Measurements from ENCODE around the gene SWSAP1. TPM values are rescaled to one million over a fixed set of nuclear protein-coding genes. Genes with fewer than 3 reads are reported as not detected.
"Not testable (repeated sequence)": the region's sequence is repeated elsewhere in the genome, so short reads cannot be mapped to it uniquely, and the experiment has no call there.

Gene SWSAP1
- total RNA-seq, 1 donor from 2014 or later: 3.5 TPM

DNA sequence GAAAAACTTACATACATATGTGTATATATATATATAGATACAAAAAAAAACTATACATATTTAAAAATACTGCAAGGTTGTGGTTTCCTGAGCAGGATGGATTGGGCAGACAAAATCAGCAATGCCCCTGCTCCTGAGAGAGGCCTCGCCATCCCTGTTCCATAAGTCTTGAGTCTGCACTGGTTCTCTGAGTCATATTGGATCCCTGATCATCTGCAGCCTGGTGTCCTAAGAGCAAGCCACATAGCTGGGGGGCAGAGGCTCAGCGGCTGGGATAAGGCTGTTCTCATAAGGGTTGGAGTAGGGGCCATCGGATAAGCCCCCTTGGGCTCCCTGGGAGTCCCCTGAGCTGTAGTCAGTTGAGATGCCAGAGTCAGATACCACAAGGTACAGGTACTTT, 3.3 kb downstream of the SWSAP1 start:
- H3K4me3 Mint-ChIP-seq: no peak overlapping the region
- DNase-seq (ENCODE audit: low read depth, low spot score): no peak
- no peaks in the 10 kb centered on the region for H3K36me3 Mint-ChIP-seq (ENCODE audit: low read depth)
- H3K9me3 Mint-ChIP-seq: no peaks in the 10 kb centered on the region
- peaks cover 18% of the 10 kb centered on the region for H3K27me3 Mint-ChIP-seq (ENCODE audit: low read depth)
- no peak overlapping the region for H3K27ac Mint-ChIP-seq (ENCODE audit: unreplicated experiment)
- TF ChIP-seq, protein P1, sequence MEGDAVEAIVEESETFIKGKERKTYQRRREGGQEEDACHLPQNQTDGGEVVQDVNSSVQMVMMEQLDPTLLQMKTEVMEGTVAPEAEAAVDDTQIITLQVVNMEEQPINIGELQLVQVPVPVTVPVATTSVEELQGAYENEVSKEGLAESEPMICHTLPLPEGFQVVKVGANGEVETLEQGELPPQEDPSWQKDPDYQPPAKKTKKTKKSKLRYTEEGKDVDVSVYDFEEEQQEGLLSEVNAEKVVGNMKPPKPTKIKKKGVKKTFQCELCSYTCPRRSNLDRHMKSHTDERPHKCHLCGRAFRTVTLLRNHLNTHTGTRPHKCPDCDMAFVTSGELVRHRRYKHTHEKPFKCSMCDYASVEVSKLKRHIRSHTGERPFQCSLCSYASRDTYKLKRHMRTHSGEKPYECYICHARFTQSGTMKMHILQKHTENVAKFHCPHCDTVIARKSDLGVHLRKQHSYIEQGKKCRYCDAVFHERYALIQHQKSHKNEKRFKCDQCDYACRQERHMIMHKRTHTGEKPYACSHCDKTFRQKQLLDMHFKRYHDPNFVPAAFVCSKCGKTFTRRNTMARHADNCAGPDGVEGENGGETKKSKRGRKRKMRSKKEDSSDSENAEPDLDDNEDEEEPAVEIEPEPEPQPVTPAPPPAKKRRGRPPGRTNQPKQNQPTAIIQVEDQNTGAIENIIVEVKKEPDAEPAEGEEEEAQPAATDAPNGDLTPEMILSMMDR (conservative IDR thresholded peaks at IDR 0.05): no peak
- peaks cover 36% of the 10 kb centered on the region for H3K4me1 Mint-ChIP-seq

DNA sequence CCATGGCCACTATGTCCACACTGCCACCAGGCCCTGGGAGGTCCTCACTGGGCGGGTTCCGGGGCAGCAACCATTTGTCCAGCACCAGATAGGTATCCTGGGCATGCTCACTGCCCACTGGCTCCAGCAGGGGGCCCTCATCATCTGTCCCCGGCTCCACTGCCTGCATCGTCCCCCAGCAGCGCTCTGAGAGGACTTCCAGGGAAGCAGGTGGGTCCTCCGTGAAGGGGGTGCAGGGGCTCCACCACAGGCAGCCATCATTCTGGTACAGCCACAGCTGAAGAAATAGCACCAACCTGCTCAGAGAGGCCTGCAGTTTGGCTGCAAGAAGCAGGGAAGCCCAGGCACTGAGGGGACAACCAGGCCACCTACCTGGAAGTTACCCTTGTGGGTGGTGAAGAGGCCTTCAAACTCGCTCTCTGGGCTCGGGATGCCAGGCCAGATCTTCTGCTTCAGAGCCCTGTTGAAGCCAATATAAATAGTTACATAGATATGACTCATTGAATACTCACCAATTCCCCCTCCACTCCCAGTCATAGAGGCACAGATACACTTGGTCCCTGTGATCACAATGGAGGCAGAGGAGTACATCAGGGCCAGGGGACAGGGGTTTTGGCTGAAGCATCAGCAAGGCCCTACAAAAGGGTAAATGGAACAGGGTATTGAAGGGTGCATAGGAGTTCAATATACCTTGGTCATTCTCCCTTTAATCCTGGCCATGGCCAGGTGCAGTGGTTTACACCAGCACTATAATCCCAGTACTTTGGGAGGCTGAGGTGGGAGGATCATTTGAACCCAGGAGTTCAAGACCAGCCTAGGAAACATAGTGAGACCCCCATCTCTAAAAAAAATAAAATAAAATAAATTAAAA, 4.1 kb downstream of the SWSAP1 start:
- Mint-ChIP-seq H3K9me3 (no peaks in the 10 kb centered on the region), H3K27ac (ENCODE audit: unreplicated experiment) (no peak overlapping the region), H3K27me3 (ENCODE audit: low read depth) (peaks cover 26% of the 10 kb centered on the region), H3K4me3 (peak overlapping the region; percentile 72), H3K4me1 (peaks cover 37% of the 10 kb centered on the region), H3K36me3 (ENCODE audit: low read depth) (no peaks in the 10 kb centered on the region)
- peak; percentile 74 for DNase-seq (ENCODE audit: low read depth, low spot score)
- TF ChIP-seq, protein P1 (conservative IDR thresholded peaks at IDR 0.05): peak; percentile 70

DNA sequence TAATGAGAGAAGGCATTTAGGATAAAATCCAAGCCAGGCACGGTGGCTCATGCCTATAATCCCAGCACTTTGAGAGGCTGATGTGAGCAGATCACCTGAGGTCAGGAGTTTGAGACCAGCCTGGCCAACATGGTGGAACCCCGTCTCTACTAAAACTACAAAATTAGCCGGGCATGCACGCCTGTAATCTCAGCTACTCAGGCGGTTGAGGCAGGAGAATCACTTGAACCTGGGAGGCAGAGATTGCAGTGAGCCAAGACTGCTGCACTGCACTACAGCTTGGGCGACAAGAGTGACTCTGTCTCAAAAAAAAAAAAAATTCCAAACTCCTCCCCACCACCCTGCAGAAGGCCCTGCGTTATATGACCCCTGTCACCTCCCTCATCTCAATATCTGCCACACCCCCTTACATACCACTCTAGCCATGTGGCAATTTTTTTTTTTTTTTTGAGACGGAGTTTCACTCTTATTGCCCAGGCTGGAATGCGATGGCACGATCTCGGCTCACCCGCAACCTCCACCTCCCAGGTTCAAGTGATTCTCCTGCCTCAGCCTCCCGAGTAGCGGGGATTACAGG, 4.9 kb downstream of the SWSAP1 start:
- Mint-ChIP-seq H3K4me1 (peaks cover 38% of the 10 kb centered on the region), H3K27me3 (ENCODE audit: low read depth) (peaks cover 33% of the 10 kb centered on the region)
- not testable (repeated sequence) for H3K4me3 Mint-ChIP-seq; H3K27ac Mint-ChIP-seq (ENCODE audit: unreplicated experiment); H3K36me3 Mint-ChIP-seq (ENCODE audit: low read depth); H3K9me3 Mint-ChIP-seq; DNase-seq (ENCODE audit: low read depth, low spot score)

DNA sequence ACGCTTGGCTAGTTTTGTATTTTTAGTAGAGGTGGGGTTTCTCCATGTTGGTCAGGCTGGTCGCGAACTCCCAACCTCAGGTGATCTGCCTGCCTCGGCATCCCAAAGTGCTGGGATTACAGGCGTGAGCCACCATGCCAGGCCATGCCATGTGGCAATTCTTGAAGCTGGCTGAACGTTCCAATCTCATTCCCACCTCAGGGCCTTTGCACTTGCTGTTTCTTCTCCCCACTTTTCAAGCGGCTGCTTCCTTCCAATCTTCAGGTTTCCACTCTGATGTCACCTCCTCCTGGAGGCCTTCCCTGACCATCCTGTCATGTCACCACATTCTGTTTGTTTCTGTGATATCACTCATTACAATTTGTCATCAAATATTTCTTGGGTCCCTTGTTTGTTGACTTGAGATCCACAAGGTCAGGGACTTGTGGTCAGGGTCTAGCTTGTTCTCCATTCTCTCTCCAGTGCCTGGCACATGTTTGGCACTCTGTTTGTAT, 5.4 kb downstream of the SWSAP1 start:
- Mint-ChIP-seq H3K4me1 (peaks cover 43% of the 10 kb centered on the region), H3K27ac (ENCODE audit: unreplicated experiment) (no peak overlapping the region), H3K27me3 (ENCODE audit: low read depth) (peaks cover 38% of the 10 kb centered on the region), H3K4me3 (peak overlapping the region; percentile 99), H3K9me3 (no peaks in the 10 kb centered on the region), H3K36me3 (ENCODE audit: low read depth) (no peaks in the 10 kb centered on the region)
- TF ChIP-seq, protein P1 (conservative IDR thresholded peaks at IDR 0.05): no peak
- DNase-seq (ENCODE audit: low read depth, low spot score): no peak

DNA sequence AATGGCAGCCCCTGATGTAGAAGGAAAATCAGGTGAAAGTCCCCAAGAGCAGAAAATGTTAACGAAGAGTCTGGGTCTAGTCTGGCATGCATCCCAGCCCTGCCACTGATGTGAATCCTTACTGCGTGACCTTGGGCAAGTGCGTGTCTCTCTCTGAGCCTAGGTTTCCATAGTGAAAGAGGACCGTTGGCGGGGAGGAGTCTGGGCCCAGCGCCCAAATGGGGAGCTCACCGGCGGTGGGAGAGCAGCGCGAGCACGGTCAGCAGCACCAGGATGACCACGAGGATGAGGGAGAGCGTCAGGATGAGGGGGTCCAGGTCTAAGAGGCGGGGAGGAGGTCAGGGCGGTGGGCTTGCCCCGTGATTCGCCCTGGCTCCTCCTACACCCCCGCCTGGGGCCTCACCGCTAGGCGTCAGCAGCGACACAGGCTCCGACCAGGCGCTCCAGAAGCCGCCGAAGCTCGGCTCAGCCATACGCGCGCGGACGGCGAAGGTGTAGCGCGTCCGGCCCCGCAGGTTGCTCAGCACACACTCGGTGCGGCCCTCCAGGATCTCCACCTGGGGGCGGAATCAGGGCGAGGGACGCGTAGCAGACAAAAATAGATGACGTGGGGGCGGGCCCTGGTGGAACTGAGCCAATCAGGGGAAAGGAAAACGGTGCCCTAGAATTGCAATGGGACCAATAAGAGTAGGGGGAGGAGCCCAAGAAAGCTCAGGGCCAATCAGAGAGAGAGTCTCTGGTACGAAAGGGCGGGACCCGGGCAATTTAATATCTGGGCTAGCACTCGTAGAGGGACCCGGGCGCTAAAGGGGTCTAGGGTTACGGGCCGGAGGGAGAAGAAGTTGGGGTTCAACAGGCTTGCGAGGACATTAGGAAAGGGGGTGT, 6.4 kb downstream of the SWSAP1 start:
- Mint-ChIP-seq H3K27me3 (ENCODE audit: low read depth) (peaks cover 39% of the 10 kb centered on the region), H3K9me3 (no peaks in the 10 kb centered on the region), H3K4me3 (peak overlapping the region; percentile 99), H3K27ac (ENCODE audit: unreplicated experiment) (peak overlapping the region; percentile 91), H3K4me1 (peaks cover 40% of the 10 kb centered on the region), H3K36me3 (ENCODE audit: low read depth) (no peaks in the 10 kb centered on the region)
- TF ChIP-seq, protein P1 (conservative IDR thresholded peaks at IDR 0.05): peak; percentile 75
- DNase-seq (ENCODE audit: low read depth, low spot score): peak; percentile 87
